NCI-H1694 (cell line): Measurements from ENCODE around the gene HOXA1.

ENCODE experiments used
- DNase-seq: peaks from one replicate; lab custom pipeline; 2025; lab: John Stamatoyannopoulos, UW

The HOXA1 gene

DNA sequence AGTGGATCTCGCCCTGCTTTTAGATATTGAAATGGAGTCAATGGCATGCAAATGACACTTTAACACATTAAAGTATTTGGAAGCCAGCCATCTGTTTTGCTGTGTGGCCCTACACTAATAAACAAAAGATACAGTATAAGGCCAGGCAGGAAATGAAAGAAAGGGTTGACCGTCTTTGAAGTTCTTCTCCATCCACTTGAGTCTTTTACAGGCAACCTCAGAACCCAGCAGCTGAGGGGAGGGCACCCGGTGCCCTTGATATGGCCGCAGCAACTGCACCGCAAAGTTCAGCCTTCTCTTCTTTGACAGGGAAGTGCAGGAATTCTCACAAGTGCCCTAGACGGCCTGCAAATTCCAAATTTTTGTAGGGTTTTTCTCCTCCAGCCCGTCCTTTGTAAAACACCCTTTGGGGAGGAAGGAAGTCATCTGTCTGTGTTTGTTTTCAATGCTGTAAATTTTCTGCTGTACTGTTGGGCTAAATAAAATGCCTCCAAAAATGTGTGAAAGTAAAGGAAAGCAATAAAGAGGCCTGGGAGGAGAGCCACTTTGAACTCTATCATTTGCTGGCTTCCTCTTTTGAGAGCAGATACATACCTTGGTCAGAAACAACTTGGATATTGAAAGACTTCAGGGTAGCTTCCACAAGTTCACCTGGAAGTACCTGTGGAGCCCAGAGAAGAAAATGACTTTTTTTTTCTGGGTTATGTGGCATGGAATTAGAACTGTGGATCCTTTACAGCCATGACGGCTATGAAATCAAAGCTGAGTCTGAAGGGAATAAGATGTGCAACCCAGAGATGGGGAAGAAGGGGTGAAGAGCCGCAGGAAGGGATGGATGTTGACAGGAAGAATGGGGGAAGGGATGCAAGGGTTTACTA, 3.6 kb downstream of the HOXA1 start:
- no peak for DNase-seq

DNA sequence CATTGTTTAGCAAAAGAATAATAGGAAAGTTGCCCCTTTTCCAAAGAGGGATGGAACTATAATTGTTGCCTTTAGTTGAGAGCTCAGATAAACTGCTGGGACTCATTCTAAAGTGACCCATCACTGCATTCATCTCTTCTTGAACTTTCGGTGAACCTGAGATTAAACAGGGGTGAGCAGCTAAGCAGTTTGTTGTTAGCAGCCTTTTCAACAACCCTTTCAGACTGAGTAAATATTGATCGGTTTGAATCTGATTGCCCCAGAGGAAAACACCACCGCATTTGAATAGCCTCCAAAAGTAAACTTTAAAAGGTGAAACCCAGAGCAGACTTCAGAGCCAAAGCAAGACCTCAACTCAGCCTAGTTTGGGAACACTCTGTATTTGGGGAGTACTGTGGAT, 4.7 kb downstream of the HOXA1 start:
- DNase-seq = no peak

DNA sequence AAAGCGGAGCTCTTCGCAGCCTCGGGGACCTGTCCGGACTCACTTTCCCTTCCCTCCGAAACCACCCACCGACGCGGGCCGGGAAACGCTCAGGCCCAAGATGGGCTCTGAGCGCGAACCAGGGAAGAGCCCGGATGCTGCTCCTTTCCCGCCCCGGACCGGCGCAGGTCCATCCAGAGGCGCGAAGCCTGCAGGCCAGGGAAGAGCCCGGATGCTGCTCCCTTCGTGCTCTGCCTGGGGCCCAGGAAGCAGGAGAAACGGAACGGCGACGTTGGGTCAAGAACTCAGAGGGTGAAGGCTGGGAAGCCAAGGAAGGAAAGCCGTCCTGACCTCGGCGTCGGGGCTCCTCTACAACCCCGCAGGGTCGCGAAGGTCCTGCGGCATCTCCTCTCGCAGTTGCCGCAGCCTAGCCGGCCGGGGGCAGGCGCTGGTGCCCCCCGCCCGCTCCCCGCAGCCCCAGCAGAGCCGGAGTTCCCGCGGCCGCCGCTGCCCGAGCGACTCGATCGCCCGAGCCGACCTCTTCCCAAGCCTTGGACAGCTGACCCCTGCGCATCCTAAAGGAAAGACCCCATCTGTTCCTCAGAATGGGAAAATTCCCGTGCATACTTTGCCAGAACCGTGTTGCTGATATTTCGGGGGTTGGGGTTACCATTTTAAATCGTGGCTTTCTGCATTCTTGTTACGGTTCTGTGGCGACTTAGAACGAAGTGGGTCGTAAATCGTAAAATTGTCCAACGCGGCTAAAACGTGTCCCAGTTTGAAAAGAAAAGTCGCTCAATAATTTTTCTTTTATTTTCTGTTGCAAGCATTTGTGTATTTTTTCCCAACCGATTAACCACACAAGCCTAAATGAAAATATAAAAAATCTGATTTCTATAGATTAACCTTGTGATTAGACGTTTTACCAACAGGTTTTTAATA, 7.5 kb downstream of the HOXA1 start:
- no peak for DNase-seq

DNA sequence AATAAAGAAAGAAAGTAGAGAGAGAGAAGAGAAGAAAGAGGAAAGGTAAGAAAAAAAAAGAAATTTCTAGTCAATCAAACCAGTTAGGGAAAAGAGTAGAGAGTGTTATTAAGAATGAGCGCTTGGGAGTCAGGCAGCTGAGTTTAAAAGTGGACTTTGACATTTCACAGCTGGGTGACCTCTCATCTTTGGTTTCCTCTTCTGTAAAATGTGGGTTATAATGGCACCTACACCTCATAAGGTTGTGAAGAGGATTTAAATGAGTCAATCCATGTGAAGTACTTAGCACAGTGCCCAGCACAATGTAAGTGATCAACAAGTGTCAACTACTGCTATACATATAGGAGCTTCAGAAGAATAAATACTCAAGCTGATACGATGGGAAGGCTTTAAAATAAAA, 12.2 kb downstream of the HOXA1 start:
- no peak for DNase-seq

DNA sequence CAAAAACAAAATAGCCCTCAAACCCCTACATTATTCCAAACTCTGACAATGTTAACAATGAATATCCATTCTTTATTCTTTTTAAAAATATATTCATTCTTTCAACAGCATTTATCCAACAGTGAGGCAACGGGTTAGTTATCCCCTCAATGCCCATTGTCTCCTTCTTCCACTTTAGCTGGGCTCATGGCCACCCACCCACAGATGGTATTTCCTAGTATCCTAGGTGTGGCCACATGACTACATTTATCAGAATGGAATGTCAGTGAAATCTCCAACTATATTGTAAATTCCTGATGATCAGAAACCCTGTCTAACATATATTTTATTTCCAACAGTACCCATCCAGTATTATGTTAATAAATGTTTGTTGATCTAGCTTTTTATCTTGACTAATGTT, 13.6 kb downstream of the HOXA1 start:
- no peak for DNase-seq

DNA sequence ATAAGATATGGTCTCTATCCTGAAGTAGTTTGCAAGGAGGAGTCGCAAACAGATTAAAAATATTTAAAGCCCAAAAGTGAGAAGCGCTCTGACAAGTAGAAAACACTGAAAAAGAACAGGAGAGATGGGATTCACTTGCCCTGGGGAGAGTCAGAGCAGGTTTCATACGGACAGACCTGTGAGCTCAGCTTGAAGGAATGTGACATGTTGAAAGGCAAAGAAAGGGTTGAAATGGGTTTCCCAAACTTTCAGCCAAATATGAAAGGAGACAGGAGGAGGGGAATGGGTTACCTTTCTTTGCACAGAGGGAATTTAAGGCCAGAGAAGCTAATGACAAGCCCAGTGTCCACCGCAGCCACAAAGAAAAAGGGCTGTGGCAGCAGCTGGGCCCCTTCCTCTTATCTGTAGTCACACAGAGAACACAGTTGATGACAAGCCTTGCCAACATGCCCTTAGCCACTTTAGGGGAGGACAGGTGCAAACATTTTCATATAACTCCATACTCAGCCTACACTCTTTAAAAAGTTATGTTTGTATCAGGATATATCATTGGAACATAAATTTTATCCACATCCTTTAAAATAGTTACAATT, 14.9 kb downstream of the HOXA1 start:
- no peak for DNase-seq

DNA sequence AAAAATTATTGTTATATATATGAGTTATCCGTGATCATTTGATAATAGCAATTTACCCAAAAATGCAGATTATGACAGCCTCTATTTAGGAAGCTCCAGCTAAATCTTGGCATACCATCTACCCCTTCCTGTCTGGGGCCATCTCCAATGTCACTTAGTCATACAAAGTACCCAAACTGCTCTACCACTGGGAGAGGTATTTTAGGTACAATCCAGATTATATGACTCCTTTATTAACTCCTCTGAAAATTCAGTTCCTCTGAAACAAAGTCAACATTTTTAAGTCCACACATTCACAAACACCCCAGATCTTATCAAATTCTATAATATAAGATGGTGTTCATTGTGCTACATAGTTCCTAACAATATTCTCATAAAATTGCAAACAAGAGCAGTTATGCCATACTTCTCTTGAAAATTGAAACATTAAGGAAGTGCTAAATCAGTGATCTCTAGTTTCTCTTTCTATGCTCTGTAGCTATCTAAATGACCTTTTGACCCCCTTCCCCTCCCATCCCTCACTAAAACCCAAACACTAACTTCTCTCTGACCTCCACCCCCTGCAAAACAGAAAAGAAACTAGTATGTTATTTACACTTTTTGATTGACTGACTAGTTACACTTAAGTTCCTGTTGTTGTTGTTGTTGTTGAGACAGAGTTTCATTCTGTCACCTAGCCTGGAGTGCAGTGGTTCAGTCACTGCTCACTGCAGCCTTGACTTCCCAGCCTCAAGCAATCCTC, 16.4 kb downstream of the HOXA1 start:
- no peak for DNase-seq

DNA sequence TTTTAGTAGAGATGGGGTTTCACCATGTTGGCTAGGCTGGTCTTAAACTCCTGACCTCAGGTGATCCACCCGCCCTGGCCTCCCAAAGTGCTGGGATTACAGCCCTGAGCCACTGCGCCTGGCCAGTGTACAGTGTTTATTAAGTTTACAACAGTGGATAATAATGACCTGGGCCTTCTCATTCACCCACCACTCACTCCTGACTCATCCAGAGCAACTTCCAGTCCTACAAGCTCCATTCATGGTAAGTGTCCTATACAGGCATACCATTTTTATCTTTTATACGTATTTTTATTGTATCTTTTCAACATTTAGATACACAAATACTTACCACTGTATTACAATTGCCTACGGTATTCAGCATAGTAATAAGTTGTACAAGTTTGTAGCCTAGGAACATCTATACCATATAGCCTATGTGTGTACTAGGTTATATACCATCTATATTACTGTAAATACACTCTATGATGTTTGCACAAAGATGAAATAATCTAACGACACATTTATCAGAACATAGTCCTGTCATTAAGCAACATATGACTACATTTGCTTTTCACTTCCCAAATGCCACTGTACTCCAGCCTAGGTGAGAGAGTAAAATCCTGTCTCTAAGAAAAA, 17.1 kb downstream of the HOXA1 start:
- DNase-seq = no peak

DNA sequence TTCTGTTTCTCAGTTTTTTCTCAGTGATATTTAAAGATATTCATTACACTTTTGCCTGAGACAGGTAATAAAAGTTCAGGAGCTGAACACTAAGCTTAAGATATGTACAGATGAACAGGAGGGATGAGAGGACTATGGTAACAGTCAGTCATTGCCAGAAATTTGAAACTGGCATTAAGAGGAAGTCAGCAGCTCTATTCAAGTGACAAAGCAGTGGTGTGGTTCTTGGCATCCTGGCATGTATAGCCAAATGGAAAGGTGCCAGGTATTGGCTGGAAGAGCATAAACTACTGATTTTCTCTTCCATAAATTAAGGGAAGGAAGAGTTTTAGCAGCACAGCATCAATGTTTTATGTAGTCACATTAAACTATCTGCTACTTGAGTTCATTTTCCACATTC, 22.7 kb downstream of the HOXA1 start:
- peak; percentile 20 for DNase-seq

DNA sequence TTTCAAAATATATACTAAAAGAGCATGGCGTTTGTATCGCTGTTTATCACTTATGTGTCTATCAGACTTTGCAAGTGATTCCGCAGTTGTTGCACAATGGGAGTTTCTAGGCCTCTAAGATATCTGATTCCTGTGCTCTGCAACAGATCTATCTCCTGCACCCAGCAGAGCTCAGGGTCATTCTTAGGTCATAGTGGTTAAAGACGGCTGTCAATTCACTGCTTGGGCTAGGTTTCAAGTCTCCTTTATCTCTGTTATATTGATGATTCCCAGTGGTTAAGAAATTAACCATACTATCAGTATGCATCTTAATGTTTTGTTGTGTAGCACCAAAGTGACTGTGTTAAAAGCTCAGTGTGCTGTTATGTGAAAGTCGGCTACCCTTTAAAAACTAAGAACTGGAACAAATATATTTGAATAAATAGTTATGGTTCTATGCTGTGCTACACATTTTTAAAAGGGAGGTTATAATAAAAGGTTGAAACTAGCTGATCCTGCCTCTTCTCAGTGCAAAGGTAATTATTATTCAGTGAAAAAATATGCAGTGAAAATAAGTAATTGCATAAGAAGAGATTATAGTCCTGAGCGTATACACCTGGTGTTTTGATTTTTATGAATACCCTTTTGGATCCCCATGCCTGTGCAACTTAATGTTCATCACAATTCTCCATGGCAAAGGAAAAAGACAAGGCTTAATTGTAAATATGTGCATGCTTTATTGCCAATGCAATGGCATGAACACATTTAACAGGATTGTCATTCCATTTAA, 24.0 kb downstream of the HOXA1 start:
- DNase-seq = no peak

DNA sequence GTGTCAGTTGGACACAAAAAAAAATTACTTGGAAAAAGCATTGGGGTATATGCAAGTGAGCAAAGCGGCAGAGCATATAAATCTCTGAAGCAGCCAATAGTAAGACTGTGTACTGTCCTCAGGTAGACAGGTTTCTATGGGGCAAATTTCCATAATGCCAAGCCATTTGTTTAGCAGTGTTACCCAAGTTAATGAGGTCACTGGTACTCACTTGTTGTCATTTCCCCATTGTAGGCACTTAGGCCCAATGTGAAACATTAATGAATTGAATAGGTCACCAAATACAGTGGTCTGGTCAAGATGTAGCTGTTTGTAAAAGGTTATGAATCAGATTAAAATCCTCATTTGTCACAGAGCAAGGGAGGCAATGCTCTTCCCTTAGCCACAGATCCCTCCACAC, 27.5 kb downstream of the HOXA1 start:
- no peak for DNase-seq

DNA sequence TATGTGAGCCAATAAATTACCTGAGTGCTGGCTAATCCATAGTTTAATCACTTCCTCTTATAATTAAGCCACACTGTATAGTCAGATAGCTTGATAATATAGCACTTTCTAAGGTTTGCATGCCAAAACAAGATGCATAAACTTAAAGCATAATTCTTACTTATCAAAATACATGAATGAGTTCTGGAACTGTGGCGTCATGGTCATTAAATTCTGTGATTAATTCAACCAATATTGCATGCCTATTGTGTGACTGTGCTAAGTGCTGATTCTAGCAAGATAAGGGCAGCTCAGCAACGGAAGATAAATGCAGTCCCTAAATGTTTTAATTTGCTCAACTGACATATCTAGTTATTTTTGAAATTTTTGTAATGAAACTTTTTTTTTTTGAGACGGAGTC, 29.7 kb downstream of the HOXA1 start:
- DNase-seq = no peak

DNA sequence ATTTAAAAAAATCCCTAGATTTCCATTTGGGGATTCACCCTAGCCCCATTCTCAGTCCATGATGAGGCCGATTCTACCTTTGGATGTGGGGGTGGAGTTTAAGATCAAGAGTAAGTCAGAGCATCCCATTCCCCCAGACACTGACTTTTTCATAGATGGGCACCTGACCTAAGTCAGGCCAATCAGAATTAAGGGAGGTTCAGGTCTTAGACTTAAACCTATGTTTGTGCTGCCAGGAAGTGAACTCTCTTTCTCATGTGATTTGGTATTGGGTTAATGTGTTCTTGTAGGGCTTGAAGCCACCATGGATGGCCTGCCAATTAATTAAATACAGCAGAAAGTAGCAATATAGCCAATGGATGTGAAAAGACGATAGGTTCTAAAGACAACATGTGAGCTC, 30.1 kb downstream of the HOXA1 start:
- no peak for DNase-seq

DNA sequence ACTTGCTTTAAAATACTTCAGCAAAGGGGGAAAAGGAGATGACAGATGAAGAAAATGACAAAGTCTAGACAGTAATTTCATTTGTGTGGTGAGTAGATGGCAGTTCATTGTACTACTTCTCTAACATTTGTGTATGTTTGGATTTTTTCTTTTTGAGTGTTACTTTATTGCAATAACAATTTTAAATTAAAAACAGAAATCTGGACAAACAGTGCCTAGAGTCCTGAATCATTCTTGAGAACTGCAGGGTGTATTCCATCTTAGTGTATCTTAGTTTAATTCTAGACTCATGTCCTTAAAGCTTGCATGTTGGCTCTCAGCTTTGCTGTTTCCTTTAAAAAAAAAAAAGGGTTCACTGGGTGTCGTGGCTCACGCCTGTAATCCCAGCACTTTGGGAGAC, 31.1 kb downstream of the HOXA1 start:
- no peak for DNase-seq

DNA sequence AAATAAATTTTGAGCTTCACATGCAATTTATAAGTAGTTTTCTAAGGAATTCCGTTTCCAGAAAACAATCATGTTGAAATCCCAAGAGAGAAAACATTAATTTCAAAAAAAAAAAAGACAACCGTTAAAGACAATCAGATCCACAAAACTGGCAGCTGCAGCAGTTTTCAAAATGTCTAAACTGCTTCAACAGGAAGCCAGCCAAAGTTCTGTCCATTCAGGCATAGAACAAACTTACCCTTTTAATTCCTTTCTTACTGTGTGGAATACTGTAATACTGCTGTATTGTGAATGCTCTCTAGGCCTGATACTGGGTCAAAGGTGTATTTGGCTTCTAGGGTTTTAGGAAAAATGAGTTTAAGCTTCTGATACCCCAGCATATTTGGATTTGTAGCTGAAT, 31.6 kb downstream of the HOXA1 start:
- DNase-seq = peak; percentile 24

DNA sequence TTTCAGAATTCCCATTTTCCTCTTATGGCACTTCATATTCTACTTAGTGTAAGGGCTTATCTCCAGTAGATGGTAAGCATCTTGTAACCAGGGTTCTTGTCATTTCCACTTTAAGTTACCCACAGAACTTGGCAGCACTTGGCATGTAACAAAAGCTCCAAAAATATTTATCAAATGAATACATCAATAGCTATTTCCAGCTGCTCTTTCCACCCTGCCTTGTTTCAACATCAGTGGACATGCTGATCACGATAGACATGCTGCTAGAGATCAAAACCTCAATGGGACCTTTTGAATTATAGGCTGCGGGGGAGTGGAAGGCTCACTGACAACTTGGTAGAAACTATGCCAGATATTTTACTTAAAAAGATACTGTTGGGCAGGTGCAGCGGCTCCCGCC, 32.9 kb downstream of the HOXA1 start:
- no peak for DNase-seq

DNA sequence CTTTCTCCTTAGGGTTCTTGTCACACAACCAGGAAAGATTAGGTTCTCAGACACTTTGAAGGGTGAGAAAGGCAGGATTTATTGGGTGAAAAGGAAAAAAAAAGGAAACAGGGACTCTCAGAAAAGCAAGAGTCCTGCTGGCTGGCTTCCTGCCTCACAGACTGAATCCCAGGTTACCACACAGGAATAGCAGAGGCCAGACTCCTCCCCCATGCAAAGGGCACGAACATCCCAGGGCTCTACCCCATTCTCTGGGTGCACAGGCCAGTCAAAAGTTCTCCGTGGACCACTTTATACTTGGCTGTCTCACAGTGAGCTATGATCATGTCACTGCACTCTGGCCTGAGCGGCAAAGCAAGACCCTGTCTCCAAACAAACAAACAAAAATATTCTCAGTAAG, 42.6 kb downstream of the HOXA1 start:
- no peak for DNase-seq

DNA sequence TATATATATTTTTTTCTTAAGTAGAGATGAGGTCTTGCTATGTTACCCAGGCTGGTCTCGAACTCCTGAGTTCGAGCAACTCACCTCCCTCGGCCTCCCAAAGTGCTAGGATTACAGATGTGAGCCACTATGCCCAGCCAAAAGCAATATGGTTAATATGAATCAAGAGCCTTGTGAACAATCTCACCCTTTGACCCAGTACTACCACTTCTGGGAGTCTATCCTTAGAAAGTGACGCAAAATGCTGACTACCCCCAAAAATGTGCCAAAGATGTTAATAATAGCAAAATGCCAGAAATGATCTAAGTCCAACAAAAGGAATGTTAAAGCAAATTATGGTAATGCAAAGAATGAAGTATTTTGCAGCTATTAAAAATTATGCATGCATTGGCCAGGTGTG, 44.3 kb downstream of the HOXA1 start:
- no peak for DNase-seq

DNA sequence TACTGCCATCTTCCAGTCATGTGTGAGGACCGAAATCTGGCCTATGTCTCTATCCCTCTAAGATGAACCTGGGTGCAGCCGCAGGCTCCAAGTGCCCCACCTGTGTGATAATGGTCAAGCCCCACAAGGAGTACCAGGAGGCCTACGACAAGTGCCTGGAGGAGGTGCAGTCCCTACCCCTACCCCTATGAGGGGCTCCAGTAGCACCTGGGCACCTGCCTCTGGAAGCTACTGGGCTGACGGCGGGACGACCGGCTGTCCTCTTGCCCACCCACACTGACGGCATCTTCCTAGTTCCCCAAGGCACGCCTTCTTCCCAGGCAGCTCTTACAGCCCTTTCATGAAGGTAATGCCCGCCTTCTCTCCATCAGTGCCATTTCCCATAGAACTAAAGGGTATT, 47.4 kb downstream of the HOXA1 start:
- no peak for DNase-seq

DNA sequence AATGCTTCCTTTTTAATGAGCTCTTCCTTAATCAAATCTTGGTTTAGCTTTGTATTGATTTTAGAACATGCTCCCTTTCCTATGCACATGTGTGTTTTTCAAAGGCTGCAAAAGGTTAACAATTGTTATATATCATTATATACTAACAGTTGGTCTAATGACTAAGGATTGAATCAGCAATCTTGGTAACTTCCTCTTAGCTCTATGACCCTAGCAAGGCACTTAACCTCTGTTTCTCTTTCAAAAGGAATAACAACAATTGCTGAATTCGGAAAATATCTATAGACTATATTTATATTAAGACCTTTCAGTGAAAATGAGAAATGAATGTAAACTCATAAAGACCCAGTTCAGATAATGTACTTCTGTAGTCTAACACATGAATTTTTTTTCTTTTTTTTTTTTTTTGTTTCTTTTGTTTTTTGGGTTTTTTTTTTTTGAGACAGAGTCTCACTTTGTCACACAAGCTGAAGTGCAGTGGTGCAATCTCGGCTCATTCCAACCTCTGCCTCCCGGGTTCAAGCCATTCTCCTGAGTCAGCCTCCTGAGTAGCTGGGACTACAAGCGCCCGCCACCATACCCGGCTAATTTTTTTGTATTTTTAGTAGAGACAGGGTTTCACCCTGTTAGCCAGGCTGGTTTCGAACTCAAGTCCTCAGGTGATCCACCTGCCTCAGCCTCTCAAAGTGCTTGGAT, 48.8 kb downstream of the HOXA1 start:
- no peak for DNase-seq
